Heart left ventricle (tissue), 16 donors: ENCODE measurements around the gene MEX3A. TPM values are rescaled to one million over a fixed set of nuclear protein-coding genes. Genes with fewer than 3 reads are reported as not detected.

Experiments used
- ATAC-seq, 4 donors: fragments of 200-7000 bp; cut with Tn5 transposase; one replicate each; pipeline ENCODE4 v1.9.1; 2020 to 2022; ENCODE audit warnings: moderate library complexity in 4 of 4, mild to moderate bottlenecking in 3 of 4, moderate number of reproducible peaks in 1 of 4
- DNase-seq, 5 donors: peaks; one replicate each; pipeline ENCODE4 v3.0.0-alpha.2; 2020
- H3K27ac ChIP-seq, 12 donors: fragments of 200-600 bp; sonication (generic) in 4 of 12; one replicate each; pipeline versions ENCODE4 v1.5.0 to v1.8.0; 2016 to 2022; ENCODE audit warnings: mild to moderate bottlenecking in 2 of 12
- H3K27me3 ChIP-seq, 9 donors: fragments of 200-600 bp; sonication (generic) in 2 of 9; one replicate each; pipeline versions ENCODE4 v1.5.1 to v1.8.0; 2016 to 2022; ENCODE audit warnings: mild to moderate bottlenecking in 3 of 9
- H3K36me3 ChIP-seq, 9 donors: fragments of 200-600 bp; sonication (generic) in 2 of 9; one replicate each; pipeline versions ENCODE4 v1.5.0 to v1.8.0; 2018 to 2022; ENCODE audit warnings: mild to moderate bottlenecking in 2 of 9
- H3K4me1 ChIP-seq, 12 donors: fragments of 200-600 bp; sonication (generic) in 4 of 12; one replicate each; pipeline versions ENCODE4 v1.5.0 to v1.8.0; 2016 to 2022; ENCODE audit warnings: mild to moderate bottlenecking in 3 of 12
- H3K4me3 ChIP-seq, 12 donors: fragments of 200-600 bp; sonication (generic) in 4 of 12; one replicate each; pipeline versions ENCODE4 v1.5.0 to v1.8.0; 2017 to 2022; ENCODE audit warnings: mild to moderate bottlenecking in 9 of 12, moderate library complexity in 4 of 12
- H3K9me3 ChIP-seq, 12 donors: fragments of 200-600 bp; sonication (generic) in 4 of 12; one replicate each; pipeline versions ENCODE4 v1.5.0 to v1.8.0; 2016 to 2022; ENCODE audit warnings: mild to moderate bottlenecking in 1 of 12
- CTCF ChIP-seq, 12 donors: fragments of 200-600 bp; sonication (generic) in 4 of 12; IDR thresholded peaks; one replicate each; pipeline versions ENCODE4 v1.5.0 to v1.8.0; 2018 to 2022; ENCODE audit warnings: antibody characterized with exemption in 12 of 12, mild to moderate bottlenecking in 5 of 12
- POLR2A ChIP-seq, 2 donors: fragments of 450-650 bp; IDR thresholded peaks; one replicate each; pipeline ENCODE4 v1.6.1; 2017; ENCODE audit warnings: antibody characterized with exemption in 2 of 2, mild to moderate bottlenecking in 2 of 2, moderate library complexity in 2 of 2
- WGBS, 4 donors: extraction: QIAGEN DNeasy Blood & Tissue Kit in 2 of 4; methylation state at CpG; one replicate each; pipeline versions ENCODE4 v1.1.5 to v1.1.7; 2013 to 2018; 5-methylcytosine and 5-hydroxymethylcytosine counted together
- intact Hi-C, 10 donors: fragments of 100-400 bp; cut with DNase I; formaldehyde crosslinking; loops; one replicate each; pipeline versions ENCODE4 v1.11.1 to v1.14.2; 2022
- polyA plus RNA-seq, 2 donors: library from polyadenylated mRNA; stranded (reverse); fragments of 200-250 nt; gene quantifications; one replicate each; pipeline ENCODE4 v1.2.3, GENCODE V29; 2013
- total RNA-seq, 9 donors: library from RNA; depleted of rRNA in 2 of 9; stranded (reverse); fragments of >200 nt in 2 of 9; fragmentation: NEBNext Ultra II Directional in 3 of 9; extraction: Animal tissue kit (Norgen Biotek cat#: 25700) in 3 of 9; gene quantifications; one replicate each; pipeline versions ENCODE4 v1.1.0 to v1.2.4, GENCODE V29; 2016 to 2023
- donor health status: ischemic (EF 13 %, LVEDD 7.1; RV severe dilation, severe dysfunction).
- donor health status: healthy with polysubstance abuse.
- donor health status: DM: no; HTN: yes; CAD: no.
- donor health status: DM: no; HTN: no; CAD: no.
- donor health status: ischemic (EF 25% LVEDD 6.9; RV normal size, moderate dysfunction).
- donor health status: ischemic (EF 25% LVEDD 5.7; RV mildly dilated, moderate dysfunction).
- donor health status: healthy.
- donor health status: DM: yes; HTN: yes; CAD: no.
- donor health status: ischemic (EF 35%, LVEDD 5.7; RV mildly dilated, moderate dysfunction).
- donor health status: nonischemic (EF 11% LVEDD 7.7; RV severe dilation, severe dysfunction).
- donor health status: DM: yes; HTN: yes; CAD: no.
- donor health status: PGD.
- donor health status: ischemic (EF 29% LVEDD 5.4; RV normal size, mild dysfunction).
- donor health status: nonischemic (EF 23%, LVEDD 6.1; RV moderate dilation, normal function).

The MEX3A gene
- total and polyA plus RNA-seq, 11 donors: 0.12 to 0.53 (median 0.32) TPM

DNA sequence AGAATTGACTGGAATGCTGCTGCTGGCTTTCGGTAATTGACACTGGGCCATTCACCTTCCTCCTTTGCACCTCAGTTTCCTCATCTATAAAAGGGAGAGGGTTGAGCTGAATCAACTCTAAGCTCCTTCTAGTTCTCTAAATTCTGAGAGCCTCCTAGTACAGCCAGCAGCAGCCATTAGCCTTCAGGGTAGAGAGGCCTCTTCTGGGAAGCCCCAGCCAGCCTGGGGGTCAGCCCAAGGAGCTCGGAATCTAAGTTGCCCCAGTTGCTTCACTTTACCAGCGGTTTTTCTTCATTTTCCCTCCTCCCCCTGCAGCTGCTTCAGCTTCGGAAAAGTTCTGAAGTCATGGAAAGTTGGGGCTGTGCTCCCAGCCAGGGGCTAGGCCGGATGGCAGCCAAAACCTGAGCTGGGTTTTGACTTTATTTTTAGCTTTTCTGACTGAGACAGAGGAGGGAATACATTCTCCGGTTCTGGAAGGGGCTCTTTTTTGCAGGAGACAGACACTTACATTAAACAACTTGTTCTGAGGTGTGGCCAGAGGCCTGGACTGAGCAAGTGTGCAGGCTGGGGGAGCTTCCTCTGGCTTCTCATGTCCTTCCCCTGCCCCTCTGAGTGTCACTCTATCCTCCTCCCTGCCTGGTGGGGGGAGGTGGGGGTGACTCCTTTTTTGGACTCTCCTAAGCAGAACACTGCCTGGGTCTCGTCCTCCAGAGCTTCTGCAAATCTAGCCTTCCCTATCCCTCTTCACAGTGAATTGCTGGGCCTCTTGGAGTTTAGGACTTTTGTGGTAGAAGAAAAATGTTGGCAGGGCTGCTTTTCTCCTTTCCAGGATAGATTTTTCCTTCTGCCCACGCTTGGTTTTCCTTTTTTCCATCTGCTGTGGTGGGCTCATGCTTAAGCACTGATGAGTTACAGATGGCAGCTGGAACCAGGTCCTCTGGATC, 46.7 kb upstream of the MEX3A start:
- intact Hi-C loops: loop anchor here in 2 of 10 donors (2.0 to 10.0 kb wide), 2 partner anchors 32 to 376 kb away; partner anchors contain the start of gene MEF2D (in 1 of the 2)
- H3K4me3 ChIP-seq: peak overlapping the region in 10 of 12 donors; percentile 7 to 40 (median 30)
- H3K36me3 ChIP-seq: peaks cover 0 to 47% (median 35%) of the 10 kb centered on the region in 9 donors
- no peaks in the 10 kb centered on the region for H3K9me3 ChIP-seq
- peak overlapping the region; percentile 95 to 100 (median 98) for H3K27ac ChIP-seq
- TF ChIP-seq POLR2A (IDR thresholded peaks at IDR 0.05): no peak
- ATAC-seq: peak; percentile 16 to 34 (median 18)
- 3 to 14% (median 5%) methylated on average over 8 of the region's 8 CpGs for WGBS, 4 donors
- peak in 4 of 5 donors; percentile 73 to 84 (median 78) for DNase-seq
- H3K27me3 ChIP-seq: no peaks in the 10 kb centered on the region
- H3K4me1 ChIP-seq: peaks cover 50 to 79% (median 72%) of the 10 kb centered on the region in 12 donors

DNA sequence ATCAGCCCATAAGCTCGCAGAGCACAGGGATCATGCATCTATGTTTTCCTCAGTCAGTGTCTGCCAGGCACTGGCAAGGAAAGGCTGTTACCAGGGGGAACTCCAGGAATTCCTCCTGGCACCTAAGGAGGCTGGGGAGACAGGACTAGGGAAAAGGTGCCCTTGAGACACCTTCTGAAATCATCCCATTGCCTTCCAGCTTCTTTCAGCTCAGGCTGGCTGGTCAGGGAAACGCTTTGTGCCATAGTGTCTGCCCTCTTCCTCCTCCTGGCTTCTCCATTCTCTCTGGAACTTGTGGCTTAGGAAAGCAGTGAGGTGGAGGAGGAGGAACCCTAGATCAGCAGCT, 46.0 kb upstream of the MEX3A start:
- TF ChIP-seq CTCF (IDR thresholded peaks at IDR 0.05): no peak
- TF ChIP-seq POLR2A (IDR thresholded peaks at IDR 0.05): no peak
- intact Hi-C loops: loop anchor here in 2 of 10 donors (2.0 to 10.0 kb wide), 2 partner anchors 31 to 377 kb away; partner anchors contain the start of gene MEF2D (in 1 of the 2)
- Histone ChIP-seq H3K27ac (peak overlapping the region; percentile 95 to 100 (median 98)), H3K4me1 (peaks cover 51 to 86% (median 79%) of the 10 kb centered on the region in 12 donors), H3K36me3 (peaks cover 0 to 41% (median 29%) of the 10 kb centered on the region in 9 donors), H3K27me3 (no peaks in the 10 kb centered on the region), H3K4me3 (peak overlapping the region in 9 of 12 donors; percentile 9 to 40 (median 32)), H3K9me3 (no peaks in the 10 kb centered on the region)
- DNase-seq (no peak), ATAC-seq (no peak)
- WGBS, 4 donors: 16 to 38% (median 21%) methylated on average over 2 of the region's 2 CpGs

- intact Hi-C loops: loop anchor here in 1 of 10 donors (2.0 to 10.0 kb wide), 2 partner anchors 22 to 378 kb away; partner anchors contain the start of gene MEF2D
Observed at GRCh38 chr1:156126630-156127534, 44.6 kb upstream of the MEX3A start.

More at GRCh38 chr1:156126630-156127534, 44.6 kb upstream of the MEX3A start:
- peak in 4 of 5 donors; percentile 56 to 82 (median 68) for DNase-seq
- H3K4me1 ChIP-seq: peaks cover 57 to 97% (median 91%) of the 10 kb centered on the region in 12 donors
- 14 to 26% (median 20%) methylated on average over 14 to 15 of the region's 15 CpGs for WGBS, 4 donors
- peak in 2 of 4 donors; percentile 0 to 1 for ATAC-seq
- H3K9me3 ChIP-seq: no peaks in the 10 kb centered on the region
- H3K4me3 ChIP-seq: peak overlapping the region in 9 of 12 donors; percentile 17 to 49 (median 34)
- TF ChIP-seq POLR2A (IDR thresholded peaks at IDR 0.05): no peak
- TF ChIP-seq CTCF (IDR thresholded peaks at IDR 0.05): no peak
- H3K27me3 ChIP-seq: no peaks in the 10 kb centered on the region
- H3K27ac ChIP-seq: peak overlapping the region; percentile 96 to 100 (median 98)
- peaks cover 0 to 27% (median 15%) of the 10 kb centered on the region in 9 donors for H3K36me3 ChIP-seq
